GM23338 (cell line): ENCODE data around the gene RNGTT. TPM values are rescaled to one million over a fixed set of nuclear protein-coding genes. Genes with fewer than 3 reads are reported as not detected.

Source experiments
- ATAC-seq: fragments of 200-7000 bp; cut with Tn5 transposase; 3 replicates; pipeline ENCODE4 v1.9.1; 2020
- DNase-seq: peaks from one replicate; pipeline ENCODE4 v3.0.0-alpha.2; 2015; ENCODE audit warnings: low spot score
- H2AFZ ChIP-seq: fragments of 200-600 bp; sonication (generic); 2 replicates; pipeline ENCODE4 v1.8.0; 2016; ENCODE audit warnings: antibody characterized with exemption, mild to moderate bottlenecking, moderate library complexity
- H3F3A ChIP-seq: fragments of 200-600 bp; sonication (generic); replicated peaks from 2 replicates; pipeline ENCODE4 v1.8.0; 2017; ENCODE audit warnings: antibody characterized with exemption, mixed run types, low read depth
- H3K27ac ChIP-seq: fragments of 200-600 bp; sonication (generic); 2 replicates; pipeline ENCODE4 v1.6.1; 2016; ENCODE audit warnings: low read depth
- H3K27me3 ChIP-seq: fragments of 200-600 bp; sonication (generic); 2 replicates; pipeline ENCODE4 v1.8.0; 2016; ENCODE audit warnings: mild to moderate bottlenecking, mixed run types, moderate library complexity; ENCODE audit not compliant: insufficient read depth
- H3K36me3 ChIP-seq: fragments of 200-600 bp; sonication (generic); 2 replicates; pipeline ENCODE4 v1.8.0; 2016; ENCODE audit warnings: mild to moderate bottlenecking; ENCODE audit not compliant: insufficient read depth
- H3K4me1 ChIP-seq: fragments of 200-600 bp; sonication (generic); 2 replicates; pipeline ENCODE4 v1.8.0; 2016; ENCODE audit warnings: mild to moderate bottlenecking, moderate library complexity; ENCODE audit not compliant: insufficient read depth
- H3K4me2 ChIP-seq: fragments of 200-600 bp; sonication (generic); 2 replicates; pipeline ENCODE4 v1.7.1; 2017; ENCODE audit warnings: mixed run types
- H3K4me3 ChIP-seq: fragments of 200-600 bp; sonication (generic); 2 replicates; pipeline ENCODE4 v1.6.1; 2016; ENCODE audit warnings: mixed run types
- H3K79me2 ChIP-seq: fragments of 200-600 bp; sonication (generic); replicated peaks from 2 replicates; pipeline ENCODE4 v1.8.0; 2017; ENCODE audit warnings: mild to moderate bottlenecking; ENCODE audit not compliant: insufficient read depth
- H3K9me2 ChIP-seq: fragments of 200-600 bp; sonication (generic); 2 replicates; pipeline ENCODE4 v1.8.0; 2017; ENCODE audit not compliant: insufficient read depth
- H4K20me1 ChIP-seq: fragments of 200-600 bp; sonication (generic); replicated peaks from 2 replicates; pipeline ENCODE4 v1.8.0; 2017; ENCODE audit warnings: mild to moderate bottlenecking; ENCODE audit not compliant: insufficient read depth
- H3K27ac Mint-ChIP-seq: 2 replicates; pipeline ENCODE4 v1.8.0; 2020; ENCODE audit warnings: inconsistent platforms, mild to moderate bottlenecking, moderate library complexity, mixed read lengths
- H3K27me3 Mint-ChIP-seq: 3 replicates; pipeline ENCODE4 v1.8.0; 2022; ENCODE audit warnings: low read depth, mild to moderate bottlenecking, moderate library complexity, mixed read lengths, inconsistent platforms; ENCODE audit not compliant: insufficient read depth, poor library complexity
- H3K36me3 Mint-ChIP-seq: 3 replicates; pipeline ENCODE4 v1.8.0; 2021; ENCODE audit warnings: low read depth, mild to moderate bottlenecking, inconsistent platforms, moderate library complexity, mixed read lengths
- H3K4me1 Mint-ChIP-seq: 3 replicates; pipeline ENCODE4 v1.8.0; 2020; ENCODE audit warnings: mild to moderate bottlenecking, inconsistent platforms, mixed read lengths
- H3K4me3 Mint-ChIP-seq: 3 replicates; pipeline ENCODE4 v1.8.0; 2021; ENCODE audit warnings: moderate library complexity, mild to moderate bottlenecking, inconsistent platforms, mixed read lengths
- H3K9me3 Mint-ChIP-seq: 3 replicates; pipeline ENCODE4 v1.8.0; 2020; ENCODE audit warnings: moderate library complexity, mild to moderate bottlenecking, inconsistent platforms, mixed read lengths
- CREB1 ChIP-seq: fragments of 250-450 bp; sonication (Bioruptor Pico); IDR thresholded peaks from 2 replicates; pipeline ENCODE4 v1.5.0; 2020; ENCODE audit warnings: low read depth, mild to moderate bottlenecking, moderate library complexity
- CTCF ChIP-seq, 2 experiments: fragments of 200-600 bp in 1 of 2; sonication (generic) in 1 of 2; conservative IDR thresholded peaks; 2 replicates each; pipeline versions ENCODE4 v1.5.1 to v1.6.1; 2016 to 2017; ENCODE audit warnings: antibody characterized with exemption in 2 of 2, low read depth in 2 of 2, mild to moderate bottlenecking in 2 of 2, moderate library complexity in 1 of 2
- ETS1 ChIP-seq: IDR thresholded peaks from 2 replicates; pipeline ENCODE4 v1.6.1; 2016; ENCODE audit warnings: antibody characterized with exemption
- EZH2 ChIP-seq: fragments of 200-600 bp; sonication (generic); IDR thresholded peaks from one replicate; pipeline ENCODE4 v1.8.0; 2017; ENCODE audit warnings: antibody characterized with exemption, mild to moderate bottlenecking, low read depth; ENCODE audit not compliant: unreplicated experiment
- EZH2phosphoT487 ChIP-seq: fragments of 200-600 bp; sonication (generic); IDR thresholded peaks from one replicate; pipeline ENCODE4 v1.8.1; 2018; ENCODE audit warnings: antibody characterized with exemption; ENCODE audit not compliant: unreplicated experiment
- JUNB ChIP-seq: IDR thresholded peaks from one replicate; pipeline ENCODE4 v1.6.1; 2016; ENCODE audit warnings: antibody characterized with exemption; ENCODE audit not compliant: unreplicated experiment
- NANOG ChIP-seq: IDR thresholded peaks from 2 replicates; pipeline ENCODE4 v1.6.1; 2016; ENCODE audit warnings: antibody characterized with exemption, borderline replicate concordance
- POLR2AphosphoS5 ChIP-seq: IDR thresholded peaks from 2 replicates; pipeline ENCODE4 v1.6.1; 2016; ENCODE audit warnings: antibody characterized with exemption, low read depth
- REST ChIP-seq: IDR thresholded peaks from one replicate; pipeline ENCODE4 v1.6.1; 2018; ENCODE audit warnings: antibody characterized with exemption; ENCODE audit not compliant: unreplicated experiment
- STAT1 ChIP-seq: IDR thresholded peaks from one replicate; pipeline ENCODE4 v1.6.1; 2016; ENCODE audit warnings: antibody characterized with exemption; ENCODE audit not compliant: unreplicated experiment
- ZNF114 ChIP-seq: fragments of 250-450 bp; sonication (Bioruptor Pico); IDR thresholded peaks from 2 replicates; pipeline ENCODE4 v1.5.0; 2020; ENCODE audit warnings: mild to moderate bottlenecking, moderate library complexity
- ZNF331 ChIP-seq: fragments of 250-450 bp; sonication (Bioruptor Pico); IDR thresholded peaks from 2 replicates; pipeline ENCODE4 v1.5.0; 2020; ENCODE audit warnings: low read depth, mild to moderate bottlenecking, moderate library complexity
- polyA plus RNA-seq: library from polyadenylated mRNA; unstranded; fragments of >200 nt; fragmentation: Nextera tagmentation; extraction: Ambion mirVana; gene quantifications from 2 replicates; pipeline ENCODE4 v1.2.1, GENCODE V29; 2016
- total RNA-seq: library from RNA; depleted of rRNA; stranded (reverse); fragments of >200 nt; shearing (Covaris generic); gene quantifications from 2 replicates; pipeline ENCODE4 v1.2.3, GENCODE V29; 2014
- TF ChIP-seq, protein P1 (sequence below): fragments of 250-450 bp; sonication (Bioruptor Pico); IDR thresholded peaks from 2 replicates; pipeline ENCODE4 v1.5.0; 2020; ENCODE audit warnings: mild to moderate bottlenecking, moderate library complexity

RNGTT gene
- total and polyA plus RNA-seq, 2 experiments from 2014 or later: 11.2 to 29.2 TPM

DNA sequence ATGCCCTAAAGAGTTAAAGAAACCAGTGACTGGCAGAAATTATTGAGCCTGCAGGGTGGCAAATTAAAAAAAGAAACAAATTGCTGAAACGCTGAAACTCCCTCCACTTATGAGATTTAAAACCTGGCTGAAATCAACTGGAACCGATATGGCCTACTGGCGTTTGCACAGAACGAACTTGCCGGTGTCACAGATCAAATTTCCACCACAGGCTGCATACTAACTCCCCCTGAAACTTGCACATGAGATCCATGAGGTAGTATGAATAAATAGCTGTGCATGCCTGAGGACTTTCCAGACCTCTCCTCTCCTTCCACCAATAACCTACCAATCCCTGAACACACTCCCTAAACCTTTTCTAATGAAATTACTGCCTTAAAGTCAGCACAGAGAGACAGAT lies 150.4 kb downstream of the RNGTT start:
- H3K4me3 Mint-ChIP-seq: no peak overlapping the region
- peak overlapping the region; percentile 71; the same call in 1 of the 2 replicates for H3K27ac Mint-ChIP-seq
- peaks cover 10% of the 10 kb centered on the region; the same call in 2 of the 3 replicates for H3K4me1 Mint-ChIP-seq

More for the DNA sequence above, 150.4 kb downstream of the RNGTT start:
- H3K9me3 Mint-ChIP-seq: no peaks in the 10 kb centered on the region
- Histone ChIP-seq H4K20me1 (no peaks in the 10 kb centered on the region), H3K36me3 (0 out of 2 replicates have a peak, but pooled peaks cover 2% of the 10 kb centered on the region), H3K4me1 (no peaks in the 10 kb centered on the region), H2AFZ (no peak overlapping the region), H3K4me2 (no peak overlapping the region), H3K27ac (no peak overlapping the region), H3K79me2 (no peaks in the 10 kb centered on the region; the same call in 1 of the 2 replicates), H3F3A (no peaks in the 10 kb centered on the region), H3K9me2 (no peaks in the 10 kb centered on the region), H3K4me3 (no peak overlapping the region), H3K27me3 (no peaks in the 10 kb centered on the region)
- ATAC-seq (no peak), DNase-seq (no peak)
- TF ChIP-seq REST (no peak), CTCF (conservative IDR thresholded peaks at IDR 0.05; ENCODE audit: low read depth in 2 of 2) (no peak), POLR2AphosphoS5 (no peak), EZH2phosphoT487 (no peak), JUNB (no peak), CREB1 (CRISPR knock-in tag) (no peak), EZH2 (no peak), NANOG (no peak), ZNF114 (no peak), ETS1 (no peak), ZNF331 (no peak), STAT1 (no peak)
- TF ChIP-seq, protein P1, sequence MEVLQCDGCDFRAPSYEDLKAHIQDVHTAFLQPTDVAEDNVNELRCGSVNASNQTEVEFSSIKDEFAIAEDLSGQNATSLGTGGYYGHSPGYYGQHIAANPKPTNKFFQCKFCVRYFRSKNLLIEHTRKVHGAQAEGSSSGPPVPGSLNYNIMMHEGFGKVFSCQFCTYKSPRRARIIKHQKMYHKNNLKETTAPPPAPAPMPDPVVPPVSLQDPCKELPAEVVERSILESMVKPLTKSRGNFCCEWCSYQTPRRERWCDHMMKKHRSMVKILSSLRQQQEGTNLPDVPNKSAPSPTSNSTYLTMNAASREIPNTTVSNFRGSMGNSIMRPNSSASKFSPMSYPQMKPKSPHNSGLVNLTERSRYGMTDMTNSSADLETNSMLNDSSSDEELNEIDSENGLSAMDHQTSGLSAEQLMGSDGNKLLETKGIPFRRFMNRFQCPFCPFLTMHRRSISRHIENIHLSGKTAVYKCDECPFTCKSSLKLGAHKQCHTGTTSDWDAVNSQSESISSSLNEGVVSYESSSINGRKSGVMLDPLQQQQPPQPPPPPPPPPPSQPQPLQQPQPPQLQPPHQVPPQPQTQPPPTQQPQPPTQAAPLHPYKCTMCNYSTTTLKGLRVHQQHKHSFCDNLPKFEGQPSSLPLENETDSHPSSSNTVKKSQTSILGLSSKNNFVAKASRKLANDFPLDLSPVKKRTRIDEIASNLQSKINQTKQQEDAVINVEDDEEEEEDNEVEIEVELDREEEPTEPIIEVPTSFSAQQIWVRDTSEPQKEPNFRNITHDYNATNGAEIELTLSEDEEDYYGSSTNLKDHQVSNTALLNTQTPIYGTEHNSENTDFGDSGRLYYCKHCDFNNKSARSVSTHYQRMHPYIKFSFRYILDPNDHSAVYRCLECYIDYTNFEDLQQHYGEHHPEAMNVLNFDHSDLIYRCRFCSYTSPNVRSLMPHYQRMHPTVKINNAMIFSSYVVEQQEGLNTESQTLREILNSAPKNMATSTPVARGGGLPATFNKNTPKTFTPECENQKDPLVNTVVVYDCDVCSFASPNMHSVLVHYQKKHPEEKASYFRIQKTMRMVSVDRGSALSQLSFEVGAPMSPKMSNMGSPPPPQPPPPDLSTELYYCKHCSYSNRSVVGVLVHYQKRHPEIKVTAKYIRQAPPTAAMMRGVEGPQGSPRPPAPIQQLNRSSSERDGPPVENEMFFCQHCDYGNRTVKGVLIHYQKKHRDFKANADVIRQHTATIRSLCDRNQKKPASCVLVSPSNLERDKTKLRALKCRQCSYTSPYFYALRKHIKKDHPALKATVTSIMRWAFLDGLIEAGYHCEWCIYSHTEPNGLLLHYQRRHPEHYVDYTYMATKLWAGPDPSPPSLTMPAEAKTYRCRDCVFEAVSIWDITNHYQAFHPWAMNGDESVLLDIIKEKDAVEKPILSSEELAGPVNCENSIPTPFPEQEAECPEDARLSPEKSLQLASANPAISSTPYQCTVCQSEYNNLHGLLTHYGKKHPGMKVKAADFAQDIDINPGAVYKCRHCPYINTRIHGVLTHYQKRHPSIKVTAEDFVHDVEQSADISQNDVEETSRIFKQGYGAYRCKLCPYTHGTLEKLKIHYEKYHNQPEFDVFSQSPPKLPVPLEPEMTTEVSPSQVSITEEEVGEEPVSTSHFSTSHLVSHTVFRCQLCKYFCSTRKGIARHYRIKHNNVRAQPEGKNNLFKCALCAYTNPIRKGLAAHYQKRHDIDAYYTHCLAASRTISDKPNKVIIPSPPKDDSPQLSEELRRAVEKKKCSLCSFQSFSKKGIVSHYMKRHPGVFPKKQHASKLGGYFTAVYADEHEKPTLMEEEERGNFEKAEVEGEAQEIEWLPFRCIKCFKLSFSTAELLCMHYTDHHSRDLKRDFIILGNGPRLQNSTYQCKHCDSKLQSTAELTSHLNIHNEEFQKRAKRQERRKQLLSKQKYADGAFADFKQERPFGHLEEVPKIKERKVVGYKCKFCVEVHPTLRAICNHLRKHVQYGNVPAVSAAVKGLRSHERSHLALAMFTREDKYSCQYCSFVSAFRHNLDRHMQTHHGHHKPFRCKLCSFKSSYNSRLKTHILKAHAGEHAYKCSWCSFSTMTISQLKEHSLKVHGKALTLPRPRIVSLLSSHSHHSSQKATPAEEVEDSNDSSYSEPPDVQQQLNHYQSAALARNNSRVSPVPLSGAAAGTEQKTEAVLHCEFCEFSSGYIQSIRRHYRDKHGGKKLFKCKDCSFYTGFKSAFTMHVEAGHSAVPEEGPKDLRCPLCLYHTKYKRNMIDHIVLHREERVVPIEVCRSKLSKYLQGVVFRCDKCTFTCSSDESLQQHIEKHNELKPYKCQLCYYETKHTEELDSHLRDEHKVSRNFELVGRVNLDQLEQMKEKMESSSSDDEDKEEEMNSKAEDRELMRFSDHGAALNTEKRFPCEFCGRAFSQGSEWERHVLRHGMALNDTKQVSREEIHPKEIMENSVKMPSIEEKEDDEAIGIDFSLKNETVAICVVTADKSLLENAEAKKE (CRISPR knock-in tag): no peak
- peaks cover 3% of the 10 kb centered on the region for H3K27me3 Mint-ChIP-seq
- H3K36me3 Mint-ChIP-seq: no peaks in the 10 kb centered on the region; the same call in 2 of the 3 replicates
